ENCODE results near the gene SPSB1.

- no peak for TF ChIP-seq CTCF (IDR thresholded peaks at IDR 0.05)
- no peak for TF ChIP-seq MAX (CRISPR knock-in tag; IDR thresholded peaks at IDR 0.05)
- TF ChIP-seq ESRRA (CRISPR knock-in tag; IDR thresholded peaks at IDR 0.05; ENCODE audit: borderline replicate concordance), result no peak
- TF ChIP-seq SP1 (CRISPR knock-in tag; conservative IDR thresholded peaks at IDR 0.05), result no peak
- TF ChIP-seq RELA (CRISPR knock-in tag; IDR thresholded peaks at IDR 0.05; ENCODE audit: borderline replicate concordance), result no peak
- no peak for TF ChIP-seq JUN (CRISPR knock-in tag; IDR thresholded peaks at IDR 0.05)
- no peak for TF ChIP-seq USF2 (CRISPR knock-in tag; IDR thresholded peaks at IDR 0.05)
- no peak for TF ChIP-seq CREB1 (CRISPR knock-in tag; IDR thresholded peaks at IDR 0.05)
- no peak for TF ChIP-seq NFE2L1 (CRISPR knock-in tag; IDR thresholded peaks at IDR 0.05)
- TF ChIP-seq ZNF281 (CRISPR knock-in tag; IDR thresholded peaks at IDR 0.05), result no peak
- TF ChIP-seq ATF2 (CRISPR knock-in tag; IDR thresholded peaks at IDR 0.05; ENCODE audit: borderline replicate concordance, low read depth), result no peak
- TF ChIP-seq GTF2I (CRISPR knock-in tag; conservative IDR thresholded peaks at IDR 0.05), result no peak
- no peak for TF ChIP-seq HMGXB4 (CRISPR knock-in tag; IDR thresholded peaks at IDR 0.05)
Observed at GRCh38 chr1:9345471-9345870, 52.8 kb downstream of the SPSB1 start.
